Activated T-cell treated with anti-CD3 and anti-CD28 coated beads for 1 hour (primary cell): ENCODE data around the gene INHBC.
"Not testable (repeated sequence)": the region's sequence is repeated elsewhere in the genome, so short reads cannot be mapped to it uniquely, and the experiment has no call there.

Experiments
- DNase-seq: peaks from one replicate; pipeline ENCODE4 v3.0.0-alpha.2; 2020; ENCODE audit warnings: low read depth

The INHBC gene

GRCh38 chr12:57429473-57430111 is 5.0 kb upstream of the INHBC start:
- DNase-seq, result no peak

- peak; percentile 33 for DNase-seq
Observed at GRCh38 chr12:57430112-57430930, 4.3 kb upstream of the INHBC start.

GRCh38 chr12:57430931-57431566 is 3.5 kb upstream of the INHBC start, which contains the start of gene R3HDM2:
Gene R3HDM2, minus strand, starts transcription at chr12:57431043. Its CDS starts 120,615 bp downstream, at chr12:57310428.
- DNase-seq, result peak; percentile 89

GRCh38 chr12:57431654-57432188 is 2.9 kb upstream of the INHBC start:
- DNase-seq, result no peak

GRCh38 chr12:57433370-57433769 is 1.2 kb upstream of the INHBC start:
- DNase-seq, result no peak

GRCh38 chr12:57435293-57435692 is 709 bp downstream of the INHBC start:
- no peak for DNase-seq

GRCh38 chr12:57438400-57438799 is 3.8 kb downstream of the INHBC start:
- DNase-seq, result no peak

GRCh38 chr12:57439762-57440266 is 5.2 kb downstream of the INHBC start:
- no peak for DNase-seq

GRCh38 chr12:57441393-57441792 is 6.8 kb downstream of the INHBC start:
- not testable (repeated sequence) for DNase-seq

- DNase-seq, result no peak
Observed at GRCh38 chr12:57441846-57442427, 7.4 kb downstream of the INHBC start.

GRCh38 chr12:57444337-57444736 is 9.8 kb downstream of the INHBC start:
- not testable (repeated sequence) for DNase-seq

- DNase-seq, result no peak
Observed at GRCh38 chr12:57444744-57445143, 10.2 kb downstream of the INHBC start.

- DNase-seq, result no peak
Observed at GRCh38 chr12:57446292-57446960, 11.8 kb downstream of the INHBC start.

- DNase-seq, result no peak
Observed at GRCh38 chr12:57448669-57449068, 14.1 kb downstream of the INHBC start.

GRCh38 chr12:57449375-57449774 is 14.8 kb downstream of the INHBC start:
- DNase-seq, result no peak

- DNase-seq, result no peak
Observed at GRCh38 chr12:57450057-57450456, 15.5 kb downstream of the INHBC start.

- DNase-seq, result no peak
Observed at GRCh38 chr12:57451233-57451778, 16.7 kb downstream of the INHBC start.

- DNase-seq, result no peak
Observed at GRCh38 chr12:57452181-57452936, 17.8 kb downstream of the INHBC start.

- DNase-seq, result no peak
Observed at GRCh38 chr12:57452937-57453509, 18.4 kb downstream of the INHBC start.

GRCh38 chr12:57454213-57454565 is 19.6 kb downstream of the INHBC start:
- DNase-seq, result no peak
